Stimulated activated CD8-positive, alpha-beta memory T cell treated with anti-CD3 and anti-CD28 coated beads, Interleukin-15, amount 100 ng/mL, for 4 hours (primary cell): ENCODE measurements around the gene OR52A5.
"Not testable (repeated sequence)": the region's sequence is repeated elsewhere in the genome, so short reads cannot be mapped to it uniquely, and the experiment has no call there.

ENCODE experiments used
- DNase-seq, 2 donors: peaks; one replicate each; pipeline ENCODE4 v3.0.0-alpha.2; 2020; ENCODE audit warnings: low read depth in 2 of 2

Gene OR52A5

GRCh38 chr11:5137996-5138395, at the start of gene OR52A5:
TSS of gene OR52A5 (minus strand) at chr11:5138356. CDS start at chr11:5132642, 5,714 bp downstream.
- DNase-seq: no peak

DNA sequence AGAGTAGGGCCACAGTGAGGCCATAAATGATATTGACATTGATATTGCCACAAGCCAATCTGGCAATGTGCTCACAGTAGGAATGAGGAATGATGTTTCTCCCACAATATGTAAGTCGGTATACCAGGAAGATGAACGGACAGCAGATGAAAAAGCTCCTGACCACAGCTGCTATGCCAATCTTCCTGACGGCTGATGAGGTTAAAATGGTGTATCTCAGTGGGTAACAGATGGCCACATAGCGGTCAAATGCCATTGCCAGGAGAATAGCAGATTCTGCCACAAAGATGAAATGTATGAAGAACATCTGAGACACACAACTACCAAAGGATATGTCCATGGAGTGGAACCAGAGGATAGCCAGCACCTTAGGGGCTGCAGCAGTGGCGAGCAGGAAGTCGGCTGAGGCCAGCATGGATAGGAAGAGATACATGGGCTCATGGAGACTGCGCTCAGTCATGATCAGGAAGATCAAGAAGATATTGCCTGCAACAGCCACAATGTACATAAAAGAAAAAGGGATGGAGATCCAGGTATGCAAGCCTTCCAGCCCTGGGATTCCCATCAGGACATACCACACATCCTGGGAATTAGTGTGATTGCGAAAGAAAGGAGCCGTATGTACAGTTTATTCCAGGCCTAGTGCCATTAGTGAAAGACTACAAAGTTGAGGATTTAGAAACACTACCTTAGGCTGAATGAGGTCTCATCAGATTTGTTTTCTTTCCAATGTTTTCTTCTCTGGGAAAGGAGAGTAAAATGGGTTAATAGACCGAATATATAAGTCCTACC, 40.1 kb upstream of the OR52A5 start:
- DNase-seq: no peak

DNA sequence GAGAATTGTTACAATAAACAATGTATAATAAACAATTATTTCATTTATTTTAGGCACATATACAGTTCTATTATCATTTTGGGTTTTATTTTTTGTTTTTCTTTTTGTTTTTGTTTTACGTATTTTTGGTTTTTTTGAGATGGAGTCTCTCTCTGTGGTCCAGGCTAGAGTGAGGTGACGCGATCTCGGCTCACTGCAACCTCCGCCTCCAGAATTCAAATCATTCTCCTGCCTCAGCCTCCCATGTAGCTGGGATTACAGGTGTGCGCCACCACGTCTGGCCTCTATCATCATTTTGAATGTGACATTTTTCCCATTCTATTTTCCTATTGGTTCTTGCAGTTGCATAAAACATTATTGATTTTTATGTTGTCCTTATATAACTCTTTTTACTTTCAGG, 36.8 kb upstream of the OR52A5 start:
- no peak for DNase-seq

- no peak for DNase-seq
Observed at GRCh38 chr11:5171856-5172255, 33.7 kb upstream of the OR52A5 start.

DNA sequence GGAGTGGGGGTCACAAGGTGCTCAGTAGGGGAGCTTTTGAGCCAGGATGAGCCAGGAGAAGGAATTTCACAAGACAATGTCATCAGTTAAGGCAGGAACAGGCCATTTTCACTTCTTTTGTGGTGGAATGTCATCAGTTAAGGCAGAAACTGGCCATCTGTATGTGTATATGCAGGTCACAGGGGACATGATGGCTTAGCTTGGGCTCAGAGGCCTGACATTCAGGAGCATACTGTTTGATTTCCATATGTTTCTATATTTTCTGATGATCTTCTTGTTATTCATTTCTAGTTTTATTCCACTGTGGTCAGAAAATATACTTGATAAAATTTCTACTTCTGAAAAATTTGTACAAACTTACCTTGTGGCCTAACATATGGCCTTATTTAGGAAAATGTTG, 27.7 kb upstream of the OR52A5 start:
- not testable (repeated sequence) for DNase-seq

GRCh38 chr11:5164807-5165206, 26.7 kb upstream of the OR52A5 start:
- DNase-seq: not testable (repeated sequence)

DNA sequence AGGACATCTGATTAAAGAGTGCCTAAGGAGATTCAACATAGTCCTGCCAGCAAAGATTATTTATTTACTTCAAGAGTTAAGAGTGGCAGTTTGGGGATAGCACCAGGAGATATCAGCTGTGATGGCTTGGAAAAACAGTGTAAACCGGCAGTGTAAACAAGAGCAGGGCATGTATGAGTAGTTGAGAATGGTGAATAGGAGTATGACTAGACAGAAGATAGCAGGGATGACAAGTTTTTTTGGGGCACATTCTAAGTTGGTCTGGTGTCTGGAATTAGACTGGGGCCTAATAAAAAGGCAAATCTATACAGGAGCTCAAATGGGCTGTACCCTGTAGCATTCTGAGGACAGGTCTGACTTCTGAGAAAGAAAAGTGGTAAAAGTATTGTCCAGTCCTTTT, 22.9 kb upstream of the OR52A5 start:
- DNase-seq: not testable (repeated sequence)

DNA sequence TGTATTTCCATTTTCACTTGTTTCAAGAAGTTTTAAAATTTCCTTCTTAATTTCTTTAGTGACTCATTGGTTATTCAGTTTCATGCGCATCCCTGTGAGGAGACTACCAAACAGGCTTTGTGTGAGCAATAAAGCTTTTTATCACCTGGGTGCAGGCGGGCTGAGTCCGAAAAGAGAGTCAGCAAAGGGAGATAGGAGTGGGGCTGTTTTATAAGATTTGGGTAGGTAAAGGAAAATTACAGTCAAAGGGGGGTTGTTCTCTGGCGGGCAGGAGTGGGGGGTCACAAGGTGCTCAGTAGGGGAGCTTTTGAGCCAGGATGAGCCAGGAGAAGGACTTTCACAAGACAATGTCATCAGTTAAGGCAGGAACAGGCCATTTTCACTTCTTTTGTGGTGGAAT, 22.1 kb upstream of the OR52A5 start:
- not testable (repeated sequence) for DNase-seq

- DNase-seq: no peak
Observed at GRCh38 chr11:5159806-5160205, 21.6 kb upstream of the OR52A5 start.

DNA sequence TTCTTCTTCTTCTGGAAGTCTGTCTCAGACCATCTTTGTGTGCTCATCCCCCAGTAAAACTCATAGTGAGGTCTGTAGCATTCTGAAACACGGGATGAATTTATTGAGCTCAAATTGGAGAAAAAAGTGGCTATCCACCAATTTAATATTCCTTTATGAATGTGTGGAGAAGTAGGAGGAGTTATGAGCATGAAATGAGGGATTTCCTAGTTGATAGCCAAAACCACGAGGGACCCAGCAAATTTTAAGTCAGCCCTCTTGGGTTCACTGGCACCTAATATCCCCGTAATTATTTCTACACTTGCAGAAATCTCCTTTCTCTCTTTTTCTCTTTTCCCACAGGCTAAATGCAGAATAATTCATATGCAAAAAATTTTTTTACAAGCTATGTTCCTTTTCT, 16.5 kb upstream of the OR52A5 start, which contains the start of gene OR52A1:
Gene OR52A1, minus strand, starts transcription at position 101 of the 400 bp plus-strand sequence. CDS start 2,388 bp downstream, outside the sequence.
- no peak for DNase-seq

GRCh38 chr11:5153574-5154431, 15.6 kb upstream of the OR52A5 start:
- DNase-seq: no peak

GRCh38 chr11:5151713-5152153, 13.6 kb upstream of the OR52A5 start:
- no peak for DNase-seq

GRCh38 chr11:5144206-5144605, 6.0 kb upstream of the OR52A5 start:
- not testable (repeated sequence) for DNase-seq

GRCh38 chr11:5137014-5137413, 1.1 kb downstream of the OR52A5 start:
- no peak for DNase-seq

GRCh38 chr11:5136261-5136660, 1.9 kb downstream of the OR52A5 start:
- no peak for DNase-seq

- DNase-seq: no peak
Observed at GRCh38 chr11:5131584-5132335, 6.4 kb downstream of the OR52A5 start.

DNA sequence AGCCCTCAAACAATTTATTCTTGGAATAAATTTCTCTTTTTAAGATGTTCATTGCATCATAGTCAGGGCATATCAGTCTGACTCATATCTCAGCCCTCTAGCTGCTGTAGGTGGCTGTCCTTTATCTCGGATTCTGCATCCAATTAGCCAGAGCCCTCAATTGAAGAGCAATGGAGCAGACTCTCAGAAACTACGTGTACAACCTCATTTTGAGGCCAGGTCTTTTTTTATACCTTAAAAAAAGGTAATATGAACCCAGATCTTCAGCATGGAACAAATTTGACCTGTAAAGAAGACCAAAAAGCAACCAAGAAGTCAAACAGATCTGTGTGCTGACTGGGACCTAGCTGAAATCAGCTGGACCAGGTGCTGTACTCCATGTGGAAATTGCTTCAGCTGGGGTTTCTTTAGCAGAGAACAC, 8.7 kb downstream of the OR52A5 start:
- no peak for DNase-seq

DNA sequence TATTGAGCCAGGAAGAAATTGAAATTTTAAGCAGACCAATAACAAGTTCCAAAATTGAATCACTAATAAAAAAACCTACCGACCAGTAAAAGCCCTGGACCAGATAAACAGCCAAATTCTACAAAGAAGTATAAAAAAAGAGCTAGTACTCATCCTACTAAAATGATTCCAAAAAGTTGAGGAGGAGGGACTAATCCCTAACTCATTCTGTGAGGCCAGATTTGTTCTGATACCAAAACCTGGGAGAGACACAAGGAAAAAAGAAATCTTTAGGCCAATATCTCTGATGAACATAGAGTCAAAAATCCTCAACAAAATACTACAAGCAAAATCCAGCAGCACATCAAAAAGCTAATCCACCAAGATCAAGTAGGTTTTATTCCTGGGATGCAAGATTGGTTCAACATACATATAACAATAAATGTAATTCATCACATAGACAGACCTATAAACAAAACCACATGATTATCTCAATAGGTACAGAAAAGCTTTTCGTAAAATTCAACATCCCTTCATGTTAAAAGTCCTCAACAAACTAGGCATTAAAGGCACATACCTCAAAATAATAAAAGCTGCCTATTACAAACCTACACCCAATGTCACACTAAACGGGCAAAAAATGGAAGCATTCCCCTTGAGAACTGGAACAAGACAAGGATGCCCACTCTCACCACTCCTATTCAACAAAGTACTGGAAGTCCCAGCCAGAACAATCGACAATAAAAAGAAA, 13.1 kb downstream of the OR52A5 start:
- DNase-seq: no peak

DNA sequence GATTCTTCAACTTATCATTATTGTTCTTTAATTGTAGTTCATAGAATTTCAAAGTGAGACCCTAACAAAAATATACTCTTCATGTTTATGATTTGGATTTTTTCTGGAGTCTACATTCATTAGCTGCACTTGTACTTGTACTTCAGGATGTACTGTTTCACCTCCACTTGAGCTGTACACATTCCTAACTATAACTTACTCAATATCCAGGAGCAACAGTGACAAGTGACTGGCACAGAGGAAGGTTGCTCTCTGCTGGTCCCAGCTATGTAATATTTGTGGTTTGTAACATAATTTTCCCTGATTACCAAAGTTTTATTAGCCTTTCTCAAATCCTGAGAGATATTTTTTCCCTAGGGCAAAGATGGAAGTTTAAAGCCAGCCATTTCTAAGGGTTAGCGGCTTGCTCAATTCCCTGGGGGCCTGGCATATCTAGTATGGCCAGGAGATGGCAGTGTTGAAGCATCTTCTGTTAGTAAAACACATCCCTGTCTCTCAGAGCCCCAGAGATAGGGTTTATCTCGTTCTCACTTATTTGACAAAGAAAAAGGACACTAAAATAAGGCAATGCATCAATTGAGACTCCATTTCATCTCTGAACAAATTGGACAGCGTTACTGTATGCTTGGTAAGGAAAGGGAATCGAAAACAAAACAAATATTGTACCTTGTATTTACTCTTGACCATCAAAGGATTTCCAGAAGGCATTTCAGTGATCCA, 14.2 kb downstream of the OR52A5 start:
- DNase-seq: no peak

GRCh38 chr11:5118893-5119292, 19.3 kb downstream of the OR52A5 start:
- DNase-seq: no peak

- no peak for DNase-seq
Observed at GRCh38 chr11:5117588-5117987, 20.6 kb downstream of the OR52A5 start.
